ENCODE data around the gene DPH3. TPM values are rescaled to one million over a fixed set of nuclear protein-coding genes. Genes with fewer than 3 reads are reported as not detected.

Gene DPH3
- polyA plus RNA-seq, 1 donor (not counting 4 experiments of a cell fraction or from before 2014, with no cell fraction given) = 36.7 TPM

- no peak for FAIRE-seq
These were observed 44.0 kb upstream of the DPH3 start for GRCh38 chr3:16308727-16309126.

GRCh38 chr3:16307832-16308531 lies 43.2 kb upstream of the DPH3 start:
- DNase-seq (ENCODE audit: low read depth, low spot score) = no peak
- Histone ChIP-seq H3K4me1 (ENCODE audit: control insufficient read depth, extremely low read depth, insufficient read depth, low read length) (peaks cover 11% of the 10 kb centered on the region), H3K4me2 (ENCODE audit: control insufficient read depth, extremely low read depth, insufficient read depth, low read depth, low read length) (no peak overlapping the region), H3K79me2 (ENCODE audit: control insufficient read depth, insufficient read depth, low read length) (no peaks in the 10 kb centered on the region), H3K9me3 (ENCODE audit: control insufficient read depth, low read depth, low read length) (no peaks in the 10 kb centered on the region), H2AFZ (ENCODE audit: control insufficient read depth, low read length) (no peak overlapping the region), H3K9ac (ENCODE audit: control insufficient read depth, extremely low read depth, insufficient read depth, low read length) (no peak overlapping the region), H3K36me3 (ENCODE audit: control insufficient read depth in 2 of 2, extremely low read depth in 1 of 2, insufficient read depth in 2 of 2, low read length in 2 of 2) (peaks cover 5 to 17% of the 10 kb centered on the region in 2 experiments), H3K27ac (ENCODE audit: control insufficient read depth, insufficient read depth, low read length) (no peak overlapping the region), H3K27me3 (ENCODE audit: control insufficient read depth, extremely low read depth, insufficient read depth, low read length) (no peaks in the 10 kb centered on the region), H4K20me1 (ENCODE audit: control insufficient read depth, extremely low read depth, insufficient read depth, low read length) (no peaks in the 10 kb centered on the region), H3K4me3 (ENCODE audit: control insufficient read depth in 2 of 3, extremely low read depth in 1 of 3, insufficient read depth in 2 of 3, low read depth in 1 of 3, low read length in 3 of 3) (no peak overlapping the region), H3K9me1 (ENCODE audit: control insufficient read depth, extremely low read depth, insufficient read depth, low read length) (no peaks in the 10 kb centered on the region)
- dilution Hi-C loops (cut with MboI; ENCODE audit: extremely low pct_ligation_motif_present, low sequenced_read_pairs) = no loop called here
- TF ChIP-seq EZH2 (IDR thresholded peaks at IDR 0.05; ENCODE audit: low read length) = no peak
- no peak for TF ChIP-seq CTCF (optimal IDR thresholded peaks at IDR 0.05 in 1 of 3, IDR thresholded peaks at IDR 0.05 in 1 of 3, conservative IDR thresholded peaks at IDR 0.05 in 1 of 3; ENCODE audit: extremely low read depth in 1 of 3, insufficient read depth in 2 of 3, low read length in 3 of 3)
- FAIRE-seq = no peak

More at GRCh38 chr3:16308727-16309126, 44.0 kb upstream of the DPH3 start:
- H3K4me3 ChIP-seq (ENCODE audit: control insufficient read depth in 2 of 3, extremely low read depth in 1 of 3, insufficient read depth in 2 of 3, low read depth in 1 of 3, low read length in 3 of 3) = no peak overlapping the region
- no peaks in the 10 kb centered on the region for H3K9me3 ChIP-seq (ENCODE audit: control insufficient read depth, low read depth, low read length)
- H2AFZ ChIP-seq (ENCODE audit: control insufficient read depth, low read length) = no peak overlapping the region
- no peaks in the 10 kb centered on the region for H4K20me1 ChIP-seq (ENCODE audit: control insufficient read depth, extremely low read depth, insufficient read depth, low read length)
- no peaks in the 10 kb centered on the region for H3K9me1 ChIP-seq (ENCODE audit: control insufficient read depth, extremely low read depth, insufficient read depth, low read length)
- H3K4me1 ChIP-seq (ENCODE audit: control insufficient read depth, extremely low read depth, insufficient read depth, low read length) = peaks cover 11% of the 10 kb centered on the region
- DNase-seq (ENCODE audit: low read depth, low spot score) = no peak
- peaks cover 6 to 12% of the 10 kb centered on the region in 2 experiments for H3K36me3 ChIP-seq (ENCODE audit: control insufficient read depth in 2 of 2, extremely low read depth in 1 of 2, insufficient read depth in 2 of 2, low read length in 2 of 2)
- H3K4me2 ChIP-seq (ENCODE audit: control insufficient read depth, extremely low read depth, insufficient read depth, low read depth, low read length) = no peak overlapping the region
- H3K27ac ChIP-seq (ENCODE audit: control insufficient read depth, insufficient read depth, low read length) = no peak overlapping the region
- no peaks in the 10 kb centered on the region for H3K79me2 ChIP-seq (ENCODE audit: control insufficient read depth, insufficient read depth, low read length)
- no peak for TF ChIP-seq EZH2 (IDR thresholded peaks at IDR 0.05; ENCODE audit: low read length)
- H3K27me3 ChIP-seq (ENCODE audit: control insufficient read depth, extremely low read depth, insufficient read depth, low read length) = no peaks in the 10 kb centered on the region
- H3K9ac ChIP-seq (ENCODE audit: control insufficient read depth, extremely low read depth, insufficient read depth, low read length) = no peak overlapping the region
- dilution Hi-C loops (cut with MboI; ENCODE audit: extremely low pct_ligation_motif_present, low sequenced_read_pairs) = no loop called here
